ENCODE measurements around the gene PLEKHM2.

PLEKHM2 gene

DNA sequence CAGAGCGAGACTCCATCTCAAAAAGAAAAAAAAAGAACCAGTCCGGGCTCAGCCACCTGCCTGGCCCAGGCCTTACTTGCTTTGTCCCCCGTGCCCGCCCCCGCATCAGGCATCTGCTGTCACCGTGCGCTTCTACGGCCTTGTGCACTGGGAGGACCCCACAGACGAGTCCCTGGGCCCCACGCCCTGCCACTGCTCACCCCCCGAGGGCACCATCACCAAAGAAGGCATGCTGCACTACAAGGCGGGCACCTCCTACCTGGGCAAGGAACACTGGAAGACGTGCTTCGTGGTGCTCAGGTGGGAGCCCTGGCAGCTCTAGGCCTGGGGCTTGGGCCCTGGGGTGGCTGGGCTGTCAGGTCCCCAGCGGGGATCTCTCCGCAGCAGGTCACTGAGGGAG is 46.3 kb downstream of the PLEKHM2 start:
- Histone ChIP-seq H3K4me3 (ENCODE audit: low read length) (no peak overlapping the region), H3K4me1 (ENCODE audit: low read length) (no peaks in the 10 kb centered on the region), H2AFZ (ENCODE audit: low read length) (no peak overlapping the region), H3K79me2 (ENCODE audit: low read length) (no peaks in the 10 kb centered on the region), H3K27me3 (replicated peaks; ENCODE audit: insufficient read depth, low read length) (no peaks in the 10 kb centered on the region), H4K20me1 (ENCODE audit: insufficient read depth, low read length) (no peaks in the 10 kb centered on the region), H3K36me3 (replicated peaks; ENCODE audit: insufficient read depth, low read length) (no peaks in the 10 kb centered on the region; the same call in 1 of the 2 replicates), H3K9me3 (replicated peaks; ENCODE audit: insufficient read depth, low read length) (no peaks in the 10 kb centered on the region), H3K4me2 (ENCODE audit: low read depth, low read length) (no peak overlapping the region), H3K9ac (ENCODE audit: low read length) (no peak overlapping the region), H3F3A (ENCODE audit: insufficient read depth, low read length) (no peaks in the 10 kb centered on the region), H3K9me2 (replicated peaks; ENCODE audit: insufficient read depth, low read length) (no peaks in the 10 kb centered on the region), H3K27ac (ENCODE audit: low read length) (no peak overlapping the region)
- no peak for DNase-seq
- no peak for TF ChIP-seq EZH2 (optimal IDR thresholded peaks at IDR 0.05; ENCODE audit: low read depth, low read length)
- TF ChIP-seq CTCF (IDR thresholded peaks at IDR 0.05; ENCODE audit: low read length), result no peak
- no peak for TF ChIP-seq EZH2phosphoT487 (IDR thresholded peaks at IDR 0.05; ENCODE audit: low read length)

DNA sequence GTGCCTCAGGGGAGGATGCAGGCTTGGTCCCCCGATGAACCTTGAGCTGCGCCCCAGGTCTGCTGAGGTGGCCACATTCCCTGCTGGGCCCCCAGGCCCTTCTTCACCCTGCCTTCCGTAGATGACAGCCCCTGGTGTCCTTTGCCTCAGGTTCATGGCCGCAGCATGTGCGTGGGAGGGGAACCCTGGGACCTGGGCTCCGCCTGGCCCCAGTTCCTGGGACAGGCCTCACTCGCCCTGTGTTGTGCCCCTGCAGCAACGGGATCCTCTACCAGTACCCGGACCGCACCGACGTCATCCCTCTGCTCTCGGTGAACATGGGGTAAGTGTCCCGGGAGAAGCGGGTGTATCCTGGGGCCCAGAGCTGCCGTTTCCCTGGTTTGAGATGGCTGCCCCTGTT is 46.8 kb downstream of the PLEKHM2 start:
- Histone ChIP-seq H3F3A (ENCODE audit: insufficient read depth, low read length) (no peaks in the 10 kb centered on the region), H3K4me2 (ENCODE audit: low read depth, low read length) (no peak overlapping the region), H3K36me3 (replicated peaks; ENCODE audit: insufficient read depth, low read length) (no peaks in the 10 kb centered on the region; the same call in 1 of the 2 replicates), H3K27ac (ENCODE audit: low read length) (no peak overlapping the region), H3K27me3 (replicated peaks; ENCODE audit: insufficient read depth, low read length) (no peaks in the 10 kb centered on the region), H3K9ac (ENCODE audit: low read length) (no peak overlapping the region), H3K9me3 (replicated peaks; ENCODE audit: insufficient read depth, low read length) (no peaks in the 10 kb centered on the region), H3K79me2 (ENCODE audit: low read length) (no peaks in the 10 kb centered on the region), H3K4me1 (ENCODE audit: low read length) (no peaks in the 10 kb centered on the region), H2AFZ (ENCODE audit: low read length) (no peak overlapping the region), H3K4me3 (ENCODE audit: low read length) (no peak overlapping the region), H4K20me1 (ENCODE audit: insufficient read depth, low read length) (no peaks in the 10 kb centered on the region), H3K9me2 (replicated peaks; ENCODE audit: insufficient read depth, low read length) (no peaks in the 10 kb centered on the region)
- no peak for DNase-seq
- TF ChIP-seq EZH2phosphoT487 (IDR thresholded peaks at IDR 0.05; ENCODE audit: low read length), result no peak
- no peak for TF ChIP-seq EZH2 (optimal IDR thresholded peaks at IDR 0.05; ENCODE audit: low read depth, low read length)
- TF ChIP-seq CTCF (IDR thresholded peaks at IDR 0.05; ENCODE audit: low read length), result no peak

DNA sequence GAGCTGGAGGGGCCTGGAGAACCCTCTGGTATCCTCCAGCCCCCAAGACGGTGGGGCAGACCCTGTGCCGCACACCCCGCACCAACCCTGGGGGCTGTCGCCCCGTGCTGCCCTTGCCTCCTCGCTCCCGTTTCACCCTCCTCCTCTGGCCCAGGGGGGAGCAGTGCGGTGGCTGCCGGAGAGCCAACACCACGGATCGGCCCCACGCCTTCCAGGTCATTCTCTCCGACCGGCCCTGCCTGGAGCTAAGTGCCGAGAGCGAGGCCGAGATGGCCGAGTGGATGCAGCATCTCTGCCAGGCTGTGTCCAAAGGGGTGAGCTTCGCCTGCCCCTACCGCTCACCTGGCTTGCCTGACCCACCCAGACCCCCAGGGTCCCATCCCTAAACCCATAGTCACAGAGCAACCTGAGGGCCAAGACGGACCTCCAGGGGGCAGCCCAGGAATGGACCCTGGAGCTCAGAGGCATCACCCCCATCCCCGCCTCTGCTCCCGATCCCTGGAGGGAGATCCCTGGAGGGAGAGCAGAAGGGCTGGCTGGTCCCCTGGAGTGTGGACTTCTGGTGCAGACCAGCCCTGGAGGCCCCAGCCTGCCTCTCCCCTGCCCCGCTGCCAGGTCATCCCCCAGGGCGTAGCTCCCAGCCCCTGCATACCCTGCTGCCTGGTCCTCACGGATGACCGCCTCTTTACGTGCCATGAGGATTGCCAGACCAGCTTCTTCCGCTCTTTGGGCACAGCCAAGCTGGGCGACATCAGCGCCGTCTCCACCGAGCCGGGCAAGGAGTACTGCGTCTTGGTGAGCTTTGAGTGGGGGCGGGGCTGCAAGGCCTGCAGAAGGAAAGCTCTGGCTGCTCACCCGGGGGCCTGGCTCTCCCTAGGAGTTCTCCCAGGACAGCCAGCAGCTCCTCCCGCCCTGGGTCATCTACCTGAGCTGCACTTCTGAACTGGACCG is 47.9 kb downstream of the PLEKHM2 start:
- DNase-seq, result no peak
- H3F3A ChIP-seq (ENCODE audit: insufficient read depth, low read length), result no peaks in the 10 kb centered on the region
- no peaks in the 10 kb centered on the region for H3K4me1 ChIP-seq (ENCODE audit: low read length)
- H3K27me3 ChIP-seq (replicated peaks; ENCODE audit: insufficient read depth, low read length), result no peaks in the 10 kb centered on the region
- H3K9ac ChIP-seq (ENCODE audit: low read length), result no peak overlapping the region
- H3K4me2 ChIP-seq (ENCODE audit: low read depth, low read length), result no peak overlapping the region
- no peak for TF ChIP-seq EZH2phosphoT487 (IDR thresholded peaks at IDR 0.05; ENCODE audit: low read length)
- no peak for TF ChIP-seq EZH2 (optimal IDR thresholded peaks at IDR 0.05; ENCODE audit: low read depth, low read length)
- TF ChIP-seq CTCF (IDR thresholded peaks at IDR 0.05; ENCODE audit: low read length), result no peak
- no peak overlapping the region for H2AFZ ChIP-seq (ENCODE audit: low read length)
- H3K27ac ChIP-seq (ENCODE audit: low read length), result no peak overlapping the region
- no peaks in the 10 kb centered on the region for H4K20me1 ChIP-seq (ENCODE audit: insufficient read depth, low read length)
- no peak overlapping the region for H3K4me3 ChIP-seq (ENCODE audit: low read length)
- no peaks in the 10 kb centered on the region for H3K36me3 ChIP-seq (replicated peaks; ENCODE audit: insufficient read depth, low read length)
- no peaks in the 10 kb centered on the region for H3K9me2 ChIP-seq (replicated peaks; ENCODE audit: insufficient read depth, low read length)
- no peaks in the 10 kb centered on the region for H3K79me2 ChIP-seq (ENCODE audit: low read length)
- no peaks in the 10 kb centered on the region for H3K9me3 ChIP-seq (replicated peaks; ENCODE audit: insufficient read depth, low read length)

All from MM.1S (cell line).